Upper lobe of right lung (tissue), 1 donor: ENCODE results near the gene GNAQ. TPM values are rescaled to one million over a fixed set of nuclear protein-coding genes. Genes with fewer than 3 reads are reported as not detected.
A peak's percentile ranks its signal among the peaks of the same experiment; 100 is the strongest.

Experiments used
- ATAC-seq: fragments of 200-7000 bp; cut with Tn5 transposase; one replicate; pipeline ENCODE4 v1.9.1; 2020; ENCODE audit warnings: mild to moderate bottlenecking, moderate library complexity
- DNase-seq: peaks from one replicate; pipeline ENCODE4 v3.0.0-alpha.2; 2020
- H3K27ac ChIP-seq: fragments of 200-600 bp; one replicate; pipeline ENCODE4 v1.8.0; 2022
- H3K27me3 ChIP-seq: fragments of 200-600 bp; one replicate; pipeline ENCODE4 v1.8.0; 2022; ENCODE audit warnings: mild to moderate bottlenecking
- H3K36me3 ChIP-seq: fragments of 200-600 bp; one replicate; pipeline ENCODE4 v1.8.0; 2022
- H3K4me1 ChIP-seq: fragments of 200-600 bp; one replicate; pipeline ENCODE4 v1.8.0; 2022
- H3K4me3 ChIP-seq: fragments of 200-600 bp; one replicate; pipeline ENCODE4 v1.8.0; 2022; ENCODE audit warnings: mild to moderate bottlenecking
- H3K9me3 ChIP-seq: fragments of 200-600 bp; one replicate; pipeline ENCODE4 v1.8.0; 2022
- intact Hi-C: fragments of 100-400 bp; cut with DNase I; formaldehyde crosslinking; loops from one replicate; pipeline ENCODE4 v1.11.0; 2022
- long read RNA-seq: library from polyadenylated mRNA; unstranded; transcript quantifications from one replicate; pipeline ENCODE4 v2.0.0, GENCODE V29; 2021
- total RNA-seq: library from RNA; stranded (reverse); fragmentation: NEBNext Ultra II Directional; extraction: Animal tissue kit (Norgen Biotek cat#: 25700); gene quantifications from one replicate; pipeline ENCODE4 v1.2.1, GENCODE V29; 2021
- TF ChIP-seq, protein P1 (sequence below): fragments of 200-600 bp; IDR thresholded peaks from one replicate; pipeline ENCODE4 v1.8.0; 2022; ENCODE audit warnings: antibody characterized with exemption
- donor health status: DM: no; HTN: yes; CAD: no; lungs with severe emphysema.

Gene GNAQ
- 132 TPM for total RNA-seq
- long read RNA-seq, full-length matches to known transcripts: 116 of 201 reads
- long read RNA-seq, partial matches to known transcripts: 43 of 201 reads
- long read RNA-seq, other reads (novel, unspliced or antisense): 42 of 201 reads

DNA sequence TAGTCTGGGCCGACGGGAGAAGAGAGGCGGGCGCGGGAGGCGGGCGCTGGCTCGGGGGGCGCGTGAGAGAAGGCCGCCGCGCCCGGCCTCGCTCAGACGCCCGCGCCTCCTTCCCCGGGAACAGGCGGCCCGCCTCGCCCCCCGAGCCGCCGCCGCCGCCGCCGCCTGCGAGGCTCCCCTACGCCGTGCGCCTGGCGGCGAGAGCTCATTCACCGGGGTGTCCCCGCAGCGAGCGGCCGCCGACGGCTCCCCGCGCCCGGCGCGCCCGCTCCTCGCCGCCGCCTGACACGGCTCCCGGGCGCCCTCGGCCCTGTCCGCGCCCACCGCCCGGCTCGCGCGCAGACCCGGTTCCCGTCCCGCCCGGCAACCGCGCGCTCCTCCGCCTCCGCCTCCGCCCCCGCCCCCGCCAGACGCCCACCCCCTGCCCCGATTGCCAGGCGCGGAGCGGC lies at the start of gene GNAQ:
GNAQ (minus strand) TSS at position 368 of the 449 bp plus-strand sequence. CDS start 576 bp downstream, outside the sequence.
- ATAC-seq (no peak), DNase-seq (peak; percentile 78)
- Histone ChIP-seq H3K4me3 (peak within 1 kb of the TSS; percentile 63), H3K9me3 (no peaks in the 10 kb centered on the region), H3K27ac (peak within 1 kb of the TSS; percentile 94), H3K27me3 (no peaks in the 10 kb centered on the region), H3K36me3 (no peaks in the 10 kb centered on the region), H3K4me1 (peaks cover 36% of the 10 kb centered on the region)
- TF ChIP-seq, protein P1, sequence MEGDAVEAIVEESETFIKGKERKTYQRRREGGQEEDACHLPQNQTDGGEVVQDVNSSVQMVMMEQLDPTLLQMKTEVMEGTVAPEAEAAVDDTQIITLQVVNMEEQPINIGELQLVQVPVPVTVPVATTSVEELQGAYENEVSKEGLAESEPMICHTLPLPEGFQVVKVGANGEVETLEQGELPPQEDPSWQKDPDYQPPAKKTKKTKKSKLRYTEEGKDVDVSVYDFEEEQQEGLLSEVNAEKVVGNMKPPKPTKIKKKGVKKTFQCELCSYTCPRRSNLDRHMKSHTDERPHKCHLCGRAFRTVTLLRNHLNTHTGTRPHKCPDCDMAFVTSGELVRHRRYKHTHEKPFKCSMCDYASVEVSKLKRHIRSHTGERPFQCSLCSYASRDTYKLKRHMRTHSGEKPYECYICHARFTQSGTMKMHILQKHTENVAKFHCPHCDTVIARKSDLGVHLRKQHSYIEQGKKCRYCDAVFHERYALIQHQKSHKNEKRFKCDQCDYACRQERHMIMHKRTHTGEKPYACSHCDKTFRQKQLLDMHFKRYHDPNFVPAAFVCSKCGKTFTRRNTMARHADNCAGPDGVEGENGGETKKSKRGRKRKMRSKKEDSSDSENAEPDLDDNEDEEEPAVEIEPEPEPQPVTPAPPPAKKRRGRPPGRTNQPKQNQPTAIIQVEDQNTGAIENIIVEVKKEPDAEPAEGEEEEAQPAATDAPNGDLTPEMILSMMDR: no peak
- intact Hi-C loops: no loop called here

GRCh38 chr9:78074385-78075291 lies 43.0 kb upstream of the GNAQ start:
- ATAC-seq: no peak
- intact Hi-C loops: no loop called here
- no peaks in the 10 kb centered on the region for H3K36me3 ChIP-seq

GRCh38 chr9:78073722-78074121 lies 42.1 kb upstream of the GNAQ start:
- H3K27ac ChIP-seq: no peak overlapping the region
- H3K4me1 ChIP-seq: no peaks in the 10 kb centered on the region
- intact Hi-C loops: no loop called here
- H3K9me3 ChIP-seq: no peaks in the 10 kb centered on the region
- H3K36me3 ChIP-seq: no peaks in the 10 kb centered on the region
- TF ChIP-seq, protein P1: no peak
- no peaks in the 10 kb centered on the region for H3K27me3 ChIP-seq
- H3K4me3 ChIP-seq: no peak overlapping the region
- DNase-seq (no peak), ATAC-seq (peak; percentile 63)

More at GRCh38 chr9:78074385-78075291, 43.0 kb upstream of the GNAQ start:
- TF ChIP-seq, protein P1: no peak
- no peak overlapping the region for H3K4me3 ChIP-seq
- H3K27me3 ChIP-seq: no peaks in the 10 kb centered on the region
- H3K9me3 ChIP-seq: no peaks in the 10 kb centered on the region
- DNase-seq: no peak
- H3K4me1 ChIP-seq: no peaks in the 10 kb centered on the region
- no peak overlapping the region for H3K27ac ChIP-seq

GRCh38 chr9:78072586-78073199 lies 41.1 kb upstream of the GNAQ start:
- TF ChIP-seq, protein P1: no peak
- no peaks in the 10 kb centered on the region for H3K4me1 ChIP-seq
- intact Hi-C loops: no loop called here
- ATAC-seq (no peak), DNase-seq (no peak)
- no peaks in the 10 kb centered on the region for H3K9me3 ChIP-seq
- no peaks in the 10 kb centered on the region for H3K27me3 ChIP-seq
- H3K4me3 ChIP-seq: no peak overlapping the region
- no peak overlapping the region for H3K27ac ChIP-seq
- H3K36me3 ChIP-seq: no peaks in the 10 kb centered on the region

GRCh38 chr9:78070521-78070920 lies 38.9 kb upstream of the GNAQ start:
- intact Hi-C loops: no loop called here
- H3K9me3 ChIP-seq: no peaks in the 10 kb centered on the region
- H3K27me3 ChIP-seq: no peaks in the 10 kb centered on the region
- no peaks in the 10 kb centered on the region for H3K4me1 ChIP-seq
- H3K4me3 ChIP-seq: no peak overlapping the region
- H3K36me3 ChIP-seq: no peaks in the 10 kb centered on the region
- TF ChIP-seq, protein P1: no peak
- DNase-seq (no peak), ATAC-seq (no peak)
- H3K27ac ChIP-seq: no peak overlapping the region
